ENCODE data around the gene ALDH5A1.

ALDH5A1 gene

GRCh38 chr6:24500683-24501082 is 5.9 kb downstream of the ALDH5A1 start:
- Histone ChIP-seq H3K4me3 (ENCODE audit: low read length in 2 of 2) (no peak overlapping the region), H3K27me3 (ENCODE audit: control insufficient read depth in 3 of 3, insufficient read depth in 3 of 3, low read depth in 1 of 3, low read length in 3 of 3) (no peaks in the 10 kb centered on the region), H3K36me3 (replicated peaks in 1 of 2; ENCODE audit: control insufficient read depth in 2 of 2, insufficient read depth in 2 of 2, low read length in 2 of 2) (peaks cover 0 to 34% of the 10 kb centered on the region in 2 donors), H3K27ac (replicated peaks; ENCODE audit: low read length) (no peak overlapping the region), H3K18ac (ENCODE audit: low read length) (no peak overlapping the region), H2AK5ac (ENCODE audit: low read depth, low read length) (no peak overlapping the region), H3K9me3 (replicated peaks in 1 of 2; ENCODE audit: control insufficient read depth in 2 of 2, insufficient read depth in 1 of 2, low read depth in 1 of 2, low read length in 2 of 2) (peaks cover 0 to 4% of the 10 kb centered on the region in 2 donors), H3K14ac (ENCODE audit: low read length) (no peak overlapping the region), H2BK5ac (ENCODE audit: low read length) (no peak overlapping the region), H2BK12ac (ENCODE audit: low read length) (no peak overlapping the region), H3K23ac (ENCODE audit: low read depth, low read length, poor library complexity) (no peak overlapping the region), H3K4me2 (ENCODE audit: insufficient read depth, low read length, poor library complexity, severe bottlenecking) (no peak overlapping the region), H3K4ac (ENCODE audit: low read length) (no peak overlapping the region), H3K79me1 (ENCODE audit: low read depth, low read length) (no peaks in the 10 kb centered on the region), H3K9ac (ENCODE audit: low read depth, low read length, poor library complexity) (no peak overlapping the region), H4K91ac (ENCODE audit: low read depth, low read length, poor library complexity) (no peak overlapping the region), H2BK120ac (ENCODE audit: low read depth, low read length) (no peak overlapping the region), H4K8ac (ENCODE audit: low read depth, low read length) (no peak overlapping the region), H2AFZ (ENCODE audit: low read length) (no peak overlapping the region), H3K4me1 (ENCODE audit: control insufficient read depth in 2 of 2, insufficient read depth in 1 of 2, low read depth in 1 of 2, low read length in 2 of 2) (peaks cover 0 to 5% of the 10 kb centered on the region in 2 donors), H2BK15ac (ENCODE audit: low read length) (no peak overlapping the region)
- no peak for DNase-seq (ENCODE audit: low spot score)
- WGBS, 2 donors (ENCODE audit: extremely low coverage in 2 of 2, insufficient read length in 2 of 2, insufficient replicate concordance in 1 of 2): no CpG with 5 or more reads among the region's 3 CpGs

- Histone ChIP-seq H2BK15ac (ENCODE audit: low read length) (no peak overlapping the region), H3K23ac (ENCODE audit: low read depth, low read length, poor library complexity) (no peak overlapping the region), H2AK5ac (ENCODE audit: low read depth, low read length) (no peak overlapping the region), H3K4me1 (ENCODE audit: control insufficient read depth in 2 of 2, insufficient read depth in 1 of 2, low read depth in 1 of 2, low read length in 2 of 2) (peaks cover 0 to 5% of the 10 kb centered on the region in 2 donors), H3K14ac (ENCODE audit: low read length) (no peak overlapping the region), H3K4ac (ENCODE audit: low read length) (no peak overlapping the region), H2BK5ac (ENCODE audit: low read length) (no peak overlapping the region), H3K4me3 (ENCODE audit: low read length in 2 of 2) (no peak overlapping the region), H3K4me2 (ENCODE audit: insufficient read depth, low read length, poor library complexity, severe bottlenecking) (no peak overlapping the region), H2BK120ac (ENCODE audit: low read depth, low read length) (no peak overlapping the region), H2BK12ac (ENCODE audit: low read length) (no peak overlapping the region), H4K8ac (ENCODE audit: low read depth, low read length) (no peak overlapping the region), H3K79me1 (ENCODE audit: low read depth, low read length) (no peaks in the 10 kb centered on the region), H3K9ac (ENCODE audit: low read depth, low read length, poor library complexity) (no peak overlapping the region), H2AFZ (ENCODE audit: low read length) (no peak overlapping the region), H3K27ac (replicated peaks; ENCODE audit: low read length) (no peak overlapping the region), H3K9me3 (replicated peaks in 1 of 2; ENCODE audit: control insufficient read depth in 2 of 2, insufficient read depth in 1 of 2, low read depth in 1 of 2, low read length in 2 of 2) (peaks cover 0 to 4% of the 10 kb centered on the region in 2 donors), H3K18ac (ENCODE audit: low read length) (no peak overlapping the region), H3K36me3 (replicated peaks in 1 of 2; ENCODE audit: control insufficient read depth in 2 of 2, insufficient read depth in 2 of 2, low read length in 2 of 2) (peaks cover 0 to 36% of the 10 kb centered on the region in 2 donors), H4K91ac (ENCODE audit: low read depth, low read length, poor library complexity) (no peak overlapping the region), H3K27me3 (ENCODE audit: control insufficient read depth in 3 of 3, insufficient read depth in 3 of 3, low read depth in 1 of 3, low read length in 3 of 3) (no peaks in the 10 kb centered on the region)
- WGBS, 2 donors (ENCODE audit: extremely low coverage in 2 of 2, insufficient read length in 2 of 2, insufficient replicate concordance in 1 of 2): no CpG with 5 or more reads among the region's 2 CpGs
- DNase-seq (ENCODE audit: low spot score): no peak
These were observed 6.6 kb downstream of the ALDH5A1 start for GRCh38 chr6:24501374-24501773.

- Histone ChIP-seq H2BK5ac (ENCODE audit: low read length) (no peak overlapping the region), H2BK120ac (ENCODE audit: low read depth, low read length) (no peak overlapping the region), H2AFZ (ENCODE audit: low read length) (no peak overlapping the region), H3K14ac (ENCODE audit: low read length) (no peak overlapping the region), H3K79me1 (ENCODE audit: low read depth, low read length) (no peaks in the 10 kb centered on the region), H3K36me3 (replicated peaks in 1 of 2; ENCODE audit: control insufficient read depth in 2 of 2, insufficient read depth in 2 of 2, low read length in 2 of 2) (peaks cover 0 to 37% of the 10 kb centered on the region in 2 donors), H3K4me3 (ENCODE audit: low read length in 2 of 2) (no peak overlapping the region), H2BK12ac (ENCODE audit: low read length) (no peak overlapping the region), H3K4me1 (ENCODE audit: control insufficient read depth in 2 of 2, insufficient read depth in 1 of 2, low read depth in 1 of 2, low read length in 2 of 2) (peaks cover 0 to 5% of the 10 kb centered on the region in 2 donors), H3K23ac (ENCODE audit: low read depth, low read length, poor library complexity) (no peak overlapping the region), H2AK5ac (ENCODE audit: low read depth, low read length) (no peak overlapping the region), H4K8ac (ENCODE audit: low read depth, low read length) (no peak overlapping the region), H3K27me3 (ENCODE audit: control insufficient read depth in 3 of 3, insufficient read depth in 3 of 3, low read depth in 1 of 3, low read length in 3 of 3) (no peaks in the 10 kb centered on the region), H2BK15ac (ENCODE audit: low read length) (no peak overlapping the region), H3K4me2 (ENCODE audit: insufficient read depth, low read length, poor library complexity, severe bottlenecking) (no peak overlapping the region), H3K27ac (replicated peaks; ENCODE audit: low read length) (no peak overlapping the region), H4K91ac (ENCODE audit: low read depth, low read length, poor library complexity) (no peak overlapping the region), H3K18ac (ENCODE audit: low read length) (no peak overlapping the region), H3K9ac (ENCODE audit: low read depth, low read length, poor library complexity) (no peak overlapping the region), H3K4ac (ENCODE audit: low read length) (no peak overlapping the region), H3K9me3 (replicated peaks in 1 of 2; ENCODE audit: control insufficient read depth in 2 of 2, insufficient read depth in 1 of 2, low read depth in 1 of 2, low read length in 2 of 2) (peaks cover 0 to 2% of the 10 kb centered on the region in 2 donors)
- no peak for DNase-seq (ENCODE audit: low spot score)
These were observed 7.1 kb downstream of the ALDH5A1 start for GRCh38 chr6:24501914-24502313.

GRCh38 chr6:24504287-24504648 is 9.5 kb downstream of the ALDH5A1 start:
- Histone ChIP-seq H2BK120ac (ENCODE audit: low read depth, low read length) (no peak overlapping the region), H3K23ac (ENCODE audit: low read depth, low read length, poor library complexity) (no peak overlapping the region), H2AFZ (ENCODE audit: low read length) (no peak overlapping the region), H3K36me3 (replicated peaks in 1 of 2; ENCODE audit: control insufficient read depth in 2 of 2, insufficient read depth in 2 of 2, low read length in 2 of 2) (peaks cover 0 to 33% of the 10 kb centered on the region in 2 donors), H3K27me3 (ENCODE audit: control insufficient read depth in 3 of 3, insufficient read depth in 3 of 3, low read depth in 1 of 3, low read length in 3 of 3) (no peaks in the 10 kb centered on the region), H2BK12ac (ENCODE audit: low read length) (no peak overlapping the region), H3K9me3 (replicated peaks in 1 of 2; ENCODE audit: control insufficient read depth in 2 of 2, insufficient read depth in 1 of 2, low read depth in 1 of 2, low read length in 2 of 2) (peaks cover 0 to 9% of the 10 kb centered on the region in 2 donors), H3K79me1 (ENCODE audit: low read depth, low read length) (no peaks in the 10 kb centered on the region), H2BK15ac (ENCODE audit: low read length) (no peak overlapping the region), H3K18ac (ENCODE audit: low read length) (no peak overlapping the region), H3K14ac (ENCODE audit: low read length) (no peak overlapping the region), H2AK5ac (ENCODE audit: low read depth, low read length) (no peak overlapping the region), H2BK5ac (ENCODE audit: low read length) (no peak overlapping the region), H3K27ac (replicated peaks; ENCODE audit: low read length) (no peak overlapping the region), H3K4me1 (ENCODE audit: control insufficient read depth in 2 of 2, insufficient read depth in 1 of 2, low read depth in 1 of 2, low read length in 2 of 2) (peaks cover 0 to 5% of the 10 kb centered on the region in 2 donors), H4K91ac (ENCODE audit: low read depth, low read length, poor library complexity) (no peak overlapping the region), H3K4me3 (ENCODE audit: low read length in 2 of 2) (no peak overlapping the region), H4K8ac (ENCODE audit: low read depth, low read length) (no peak overlapping the region), H3K4me2 (ENCODE audit: insufficient read depth, low read length, poor library complexity, severe bottlenecking) (no peak overlapping the region), H3K9ac (ENCODE audit: low read depth, low read length, poor library complexity) (no peak overlapping the region), H3K4ac (ENCODE audit: low read length) (no peak overlapping the region)
- no CpG with 5 or more reads among the region's 1 CpG for WGBS, 2 donors (ENCODE audit: extremely low coverage in 2 of 2, insufficient read length in 2 of 2, insufficient replicate concordance in 1 of 2)
- no peak for DNase-seq (ENCODE audit: low spot score)

Data from neuronal stem cell (in vitro differentiated cells).